Fibroblast of lung (primary cell): ENCODE results near the gene ARHGAP28.

Source experiments
- EZH2 ChIP-seq: IDR thresholded peaks from 2 replicates; pipeline ENCODE4 v1.5.1; 2012; ENCODE audit warnings: low read length, control low read depth, mild to moderate bottlenecking; ENCODE audit errors: missing control alignments
- TF ChIP-seq, protein P1 (sequence below), 2 donors: IDR thresholded peaks in 1 of 2; conservative IDR thresholded peaks in 1 of 2; 1 replicate in 1 of 2; 2 replicates in 1 of 2; pipeline ENCODE4 v1.5.1; 2011 to 2012; ENCODE audit warnings: low read length in 2 of 2, control low read depth in 1 of 2, inconsistent platforms in 1 of 2, low read depth in 1 of 2, mild to moderate bottlenecking in 1 of 2

DNA sequence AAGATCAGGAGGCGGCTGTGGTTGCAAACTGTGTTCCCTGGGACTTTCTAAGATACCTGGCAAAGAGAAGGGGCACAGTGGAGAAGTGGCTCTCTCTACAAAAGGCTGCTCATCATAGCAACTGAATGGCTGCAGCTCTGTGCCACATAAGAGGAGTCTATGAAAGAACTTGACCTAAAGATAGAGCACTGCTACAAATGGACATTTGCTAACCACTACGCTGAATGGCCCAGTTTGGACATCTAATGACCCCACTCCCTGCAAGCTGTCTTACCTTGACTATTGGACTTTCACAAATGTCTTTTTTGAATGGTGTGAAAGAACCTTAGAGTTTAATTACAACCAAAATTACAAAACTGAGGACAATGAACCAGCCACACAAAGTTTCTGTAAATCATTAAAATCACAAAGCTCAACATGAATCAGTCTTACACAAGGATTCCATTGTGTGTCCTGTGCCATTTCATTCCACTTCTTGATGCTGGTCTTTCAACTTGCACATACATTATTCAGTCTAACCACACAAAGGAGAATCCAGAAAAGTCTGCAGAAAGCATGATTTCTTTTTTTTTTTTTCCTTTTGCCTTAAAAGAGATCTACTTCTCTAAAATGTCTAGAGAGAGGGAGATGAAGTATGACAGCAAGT, 234.1 kb downstream of the ARHGAP28 start:
- TF ChIP-seq, protein P1, sequence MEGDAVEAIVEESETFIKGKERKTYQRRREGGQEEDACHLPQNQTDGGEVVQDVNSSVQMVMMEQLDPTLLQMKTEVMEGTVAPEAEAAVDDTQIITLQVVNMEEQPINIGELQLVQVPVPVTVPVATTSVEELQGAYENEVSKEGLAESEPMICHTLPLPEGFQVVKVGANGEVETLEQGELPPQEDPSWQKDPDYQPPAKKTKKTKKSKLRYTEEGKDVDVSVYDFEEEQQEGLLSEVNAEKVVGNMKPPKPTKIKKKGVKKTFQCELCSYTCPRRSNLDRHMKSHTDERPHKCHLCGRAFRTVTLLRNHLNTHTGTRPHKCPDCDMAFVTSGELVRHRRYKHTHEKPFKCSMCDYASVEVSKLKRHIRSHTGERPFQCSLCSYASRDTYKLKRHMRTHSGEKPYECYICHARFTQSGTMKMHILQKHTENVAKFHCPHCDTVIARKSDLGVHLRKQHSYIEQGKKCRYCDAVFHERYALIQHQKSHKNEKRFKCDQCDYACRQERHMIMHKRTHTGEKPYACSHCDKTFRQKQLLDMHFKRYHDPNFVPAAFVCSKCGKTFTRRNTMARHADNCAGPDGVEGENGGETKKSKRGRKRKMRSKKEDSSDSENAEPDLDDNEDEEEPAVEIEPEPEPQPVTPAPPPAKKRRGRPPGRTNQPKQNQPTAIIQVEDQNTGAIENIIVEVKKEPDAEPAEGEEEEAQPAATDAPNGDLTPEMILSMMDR (conservative IDR thresholded peaks at IDR 0.05 in 1 of 2, IDR thresholded peaks at IDR 0.05 in 1 of 2; ENCODE audit: low read depth in 1 of 2, low read length in 2 of 2), result no peak
- TF ChIP-seq EZH2, result no peak
